ENCODE results near the gene DPH3. TPM values are rescaled to one million over a fixed set of nuclear protein-coding genes. Genes with fewer than 3 reads are reported as not detected.

Gene DPH3
- total and polyA plus RNA-seq, 2 experiments from 2014 or later = 36.9 to 51.8 TPM

GRCh38 chr3:16211176-16211904 lies 53.4 kb downstream of the DPH3 start:
- H3K9me2 ChIP-seq (replicated peaks; ENCODE audit: insufficient read depth) = no peaks in the 10 kb centered on the region
- no peak overlapping the region for H2AFZ ChIP-seq
- no peak for DNase-seq (ENCODE audit: low spot score)
- no peaks in the 10 kb centered on the region for H3K36me3 ChIP-seq (replicated peaks; ENCODE audit: insufficient read depth, low read depth)
- TF ChIP-seq EZH2 (IDR thresholded peaks at IDR 0.05; ENCODE audit: borderline replicate concordance) = no peak
- no peak for TF ChIP-seq CTCF (IDR thresholded peaks at IDR 0.05; ENCODE audit: poor library complexity)
- TF ChIP-seq EZH2phosphoT487 (IDR thresholded peaks at IDR 0.05; ENCODE audit: low read depth, severe bottlenecking, unreplicated experiment) = no peak
- no peaks in the 10 kb centered on the region for H3K27me3 ChIP-seq
- no peak overlapping the region for H3K27ac ChIP-seq
- no peak overlapping the region for H3K4me3 ChIP-seq
- H3K9me3 ChIP-seq (ENCODE audit: low read depth) = no peaks in the 10 kb centered on the region
- H3K79me2 ChIP-seq = no peaks in the 10 kb centered on the region
- no peaks in the 10 kb centered on the region for H3K4me1 ChIP-seq (ENCODE audit: insufficient read depth)
- H3K4me2 ChIP-seq = no peak overlapping the region
- H4K20me1 ChIP-seq (ENCODE audit: insufficient read depth, poor library complexity, severe bottlenecking) = no peaks in the 10 kb centered on the region
- WGBS (ENCODE audit: low lambda C conversion rate, missing lambda C conversion rate) = 90% methylated on average over 9 of the region's 9 CpGs

Other genes starting within 250 kb of the DPH3 start
- 1.4 and 1.9 TPM in 2 replicates for gene GALNT15, start 90.3 kb downstream of the DPH3 start, total RNA-seq
- gene GALNT15, start 90.3 kb downstream of the DPH3 start, polyA plus RNA-seq = 1.1 and 3.3 TPM in 2 replicates
- 14.7 and 21.1 TPM in 2 replicates for gene OXNAD1, start 269 bp upstream of the DPH3 start, total RNA-seq
- gene OXNAD1, start 269 bp upstream of the DPH3 start, polyA plus RNA-seq = 11.9 and 14.4 TPM in 2 replicates
- gene RFTN1, start 248.8 kb upstream of the DPH3 start, total RNA-seq = 14.9 and 17.0 TPM in 2 replicates
- 4.4 and 10.0 TPM in 2 replicates for gene RFTN1, start 248.8 kb upstream of the DPH3 start, polyA plus RNA-seq